ENCODE results near the gene SIX6. TPM values are rescaled to one million over a fixed set of nuclear protein-coding genes. Genes with fewer than 3 reads are reported as not detected.

Gene SIX6
- total and polyA plus RNA-seq, 4 donors = not detected

DNA sequence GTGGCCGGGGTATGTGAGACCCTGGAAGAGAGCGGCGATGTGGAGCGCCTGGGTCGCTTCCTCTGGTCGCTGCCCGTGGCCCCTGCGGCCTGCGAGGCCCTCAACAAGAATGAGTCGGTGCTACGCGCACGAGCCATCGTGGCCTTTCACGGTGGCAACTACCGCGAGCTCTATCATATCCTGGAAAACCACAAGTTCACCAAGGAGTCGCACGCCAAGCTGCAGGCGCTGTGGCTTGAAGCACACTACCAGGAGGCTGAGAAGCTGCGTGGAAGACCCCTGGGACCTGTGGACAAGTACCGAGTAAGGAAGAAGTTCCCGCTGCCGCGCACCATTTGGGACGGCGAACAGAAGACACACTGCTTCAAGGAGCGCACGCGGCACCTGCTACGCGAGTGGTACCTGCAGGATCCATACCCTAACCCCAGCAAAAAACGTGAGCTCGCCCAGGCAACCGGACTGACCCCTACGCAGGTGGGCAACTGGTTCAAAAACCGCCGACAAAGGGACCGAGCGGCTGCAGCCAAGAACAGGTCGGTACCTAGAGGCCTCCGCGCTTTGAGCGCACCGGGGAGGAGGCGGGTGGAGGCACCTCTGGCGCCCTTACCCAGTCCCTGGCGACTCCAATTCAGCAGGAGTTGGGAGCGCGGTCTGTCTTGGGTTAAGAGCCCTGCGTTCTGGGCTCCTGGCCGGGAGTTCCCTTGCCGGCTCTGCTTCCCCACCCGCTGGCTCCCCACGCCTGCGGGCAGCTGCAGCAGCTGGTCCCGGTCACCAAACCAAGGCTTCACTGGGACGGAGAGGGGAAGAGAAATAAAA is 700 bp downstream of the SIX6 start:
- no peak for TF ChIP-seq RAD21 (IDR thresholded peaks at IDR 0.05)
- TF ChIP-seq MAX (IDR thresholded peaks at IDR 0.05) = no peak
- TF ChIP-seq FOXA1 (IDR thresholded peaks at IDR 0.05) = no peak
- no peak for TF ChIP-seq NR2F2 (IDR thresholded peaks at IDR 0.05)
- no peak for TF ChIP-seq ZBTB33 (IDR thresholded peaks at IDR 0.05)
- no peak for TF ChIP-seq EGR1 (IDR thresholded peaks at IDR 0.05; ENCODE audit: low read depth in 2 of 2)
- WGBS = 5% methylated on average over 58 of the region's 58 CpGs
- no peak overlapping the region for H3K27ac ChIP-seq (ENCODE audit: low read depth in 1 of 2, low read length in 2 of 2)
- H3K27me3 ChIP-seq (ENCODE audit: control insufficient read depth in 4 of 4, insufficient read depth in 4 of 4, low read length in 3 of 4) = peaks cover 14 to 47% (median 33%) of the 10 kb centered on the region in 4 donors
- DNase-seq (ENCODE audit: low spot score) = no peak
- H3K4me1 ChIP-seq (ENCODE audit: control insufficient read depth in 4 of 4, insufficient read depth in 4 of 4, low read length in 3 of 4) = peaks cover 14 to 34% (median 18%) of the 10 kb centered on the region in 4 donors
- H3K9ac ChIP-seq (ENCODE audit: low read depth in 1 of 2, low read length in 2 of 2) = no peak overlapping the region
- H3K9me3 ChIP-seq (ENCODE audit: control insufficient read depth in 4 of 4, low read length in 3 of 4) = no peaks in the 10 kb centered on the region
- no peak overlapping the region for H3K4me3 ChIP-seq (ENCODE audit: low read depth in 1 of 3, low read length in 3 of 3)
- H3K36me3 ChIP-seq (ENCODE audit: control insufficient read depth in 4 of 4, insufficient read depth in 3 of 4, low read depth in 1 of 4, low read length in 3 of 4) = no peaks in the 10 kb centered on the region

DNA sequence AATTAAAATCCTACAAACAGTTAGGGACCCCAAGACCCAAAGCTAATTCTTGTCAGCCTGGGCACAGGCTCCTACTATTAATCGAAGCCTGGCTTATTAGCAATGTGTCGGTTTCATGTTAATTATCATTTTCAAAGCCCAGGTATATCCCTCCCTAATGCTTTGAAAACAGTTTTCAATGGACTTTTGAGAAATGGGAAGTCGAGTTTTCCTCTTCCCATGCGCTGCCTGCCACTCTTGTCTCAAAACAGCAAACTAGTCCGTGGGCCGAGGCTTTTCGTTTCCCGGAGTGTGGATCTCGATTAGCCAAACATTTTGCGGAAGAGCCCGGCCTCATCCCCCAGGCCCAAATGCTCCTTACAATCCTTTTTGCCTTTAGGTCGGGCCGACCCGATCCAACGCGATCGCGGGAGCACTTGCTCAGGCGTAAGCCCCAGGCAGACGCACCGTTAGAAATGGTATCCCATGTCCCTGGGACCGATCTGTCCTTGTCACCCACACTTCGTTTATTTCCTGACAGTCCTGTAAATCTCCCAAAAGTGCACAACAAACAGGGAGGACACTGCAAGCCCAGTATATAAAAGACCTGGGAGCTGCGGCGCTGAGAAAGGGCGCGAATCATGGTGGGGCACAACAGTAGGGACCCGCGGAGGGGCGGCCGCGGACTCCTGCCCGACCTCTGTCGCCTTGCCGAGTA is 1.5 kb downstream of the SIX6 start:
- Histone ChIP-seq H3K27ac (ENCODE audit: low read depth in 1 of 2, low read length in 2 of 2) (no peak overlapping the region), H3K9ac (ENCODE audit: low read depth in 1 of 2, low read length in 2 of 2) (no peak overlapping the region), H3K4me1 (ENCODE audit: control insufficient read depth in 4 of 4, insufficient read depth in 4 of 4, low read length in 3 of 4) (peaks cover 14 to 41% (median 22%) of the 10 kb centered on the region in 4 donors), H3K9me3 (ENCODE audit: control insufficient read depth in 4 of 4, low read length in 3 of 4) (peaks cover 0 to under 1% (median 0%) of the 10 kb centered on the region in 4 donors), H3K36me3 (ENCODE audit: control insufficient read depth in 4 of 4, insufficient read depth in 3 of 4, low read depth in 1 of 4, low read length in 3 of 4) (no peaks in the 10 kb centered on the region), H3K4me3 (ENCODE audit: low read depth in 1 of 3, low read length in 3 of 3) (no peak overlapping the region), H3K27me3 (ENCODE audit: control insufficient read depth in 4 of 4, insufficient read depth in 4 of 4, low read length in 3 of 4) (peaks cover 14 to 45% (median 36%) of the 10 kb centered on the region in 4 donors)
- TF ChIP-seq EGR1 (IDR thresholded peaks at IDR 0.05; ENCODE audit: low read depth in 2 of 2) (no peak), RAD21 (IDR thresholded peaks at IDR 0.05) (no peak), TAF1 (conservative IDR thresholded peaks at IDR 0.05) (no peak), JUND (IDR thresholded peaks at IDR 0.05) (no peak)
- WGBS = 6% methylated on average over 35 of the region's 35 CpGs
- DNase-seq (ENCODE audit: low spot score) = no peak

- Histone ChIP-seq H3K4me3 (ENCODE audit: low read depth in 1 of 3, low read length in 3 of 3) (peak overlapping the region in 1 of 3 donors; percentile 25), H3K36me3 (ENCODE audit: control insufficient read depth in 4 of 4, insufficient read depth in 3 of 4, low read depth in 1 of 4, low read length in 3 of 4) (no peaks in the 10 kb centered on the region), H3K9ac (ENCODE audit: low read depth in 1 of 2, low read length in 2 of 2) (no peak overlapping the region), H3K9me3 (ENCODE audit: control insufficient read depth in 4 of 4, low read length in 3 of 4) (peaks cover 0 to 5% (median 0%) of the 10 kb centered on the region in 4 donors), H3K27ac (ENCODE audit: low read depth in 1 of 2, low read length in 2 of 2) (no peak overlapping the region), H3K4me1 (ENCODE audit: control insufficient read depth in 4 of 4, insufficient read depth in 4 of 4, low read length in 3 of 4) (peaks cover 14 to 43% (median 24%) of the 10 kb centered on the region in 4 donors), H3K27me3 (ENCODE audit: control insufficient read depth in 4 of 4, insufficient read depth in 4 of 4, low read length in 3 of 4) (peaks cover 14 to 40% (median 37%) of the 10 kb centered on the region in 4 donors)
- no peak for DNase-seq (ENCODE audit: low spot score)
- WGBS = 6% methylated on average over 49 of the region's 49 CpGs
- TF ChIP-seq MAX (IDR thresholded peaks at IDR 0.05) (no peak), FOXA2 (IDR thresholded peaks at IDR 0.05) (no peak), RAD21 (IDR thresholded peaks at IDR 0.05) (no peak), TAF1 (conservative IDR thresholded peaks at IDR 0.05) (no peak), EGR1 (IDR thresholded peaks at IDR 0.05; ENCODE audit: low read depth in 2 of 2) (no peak), GABPA (IDR thresholded peaks at IDR 0.05 in 1 of 2, conservative IDR thresholded peaks at IDR 0.05 in 1 of 2) (no peak), SP1 (IDR thresholded peaks at IDR 0.05) (no peak), ZBTB33 (IDR thresholded peaks at IDR 0.05) (no peak), HNF4G (IDR thresholded peaks at IDR 0.05) (no peak), RXRA (IDR thresholded peaks at IDR 0.05) (no peak), JUND (IDR thresholded peaks at IDR 0.05) (no peak), YY1 (IDR thresholded peaks at IDR 0.05) (no peak)
- TF ChIP-seq, protein P1, sequence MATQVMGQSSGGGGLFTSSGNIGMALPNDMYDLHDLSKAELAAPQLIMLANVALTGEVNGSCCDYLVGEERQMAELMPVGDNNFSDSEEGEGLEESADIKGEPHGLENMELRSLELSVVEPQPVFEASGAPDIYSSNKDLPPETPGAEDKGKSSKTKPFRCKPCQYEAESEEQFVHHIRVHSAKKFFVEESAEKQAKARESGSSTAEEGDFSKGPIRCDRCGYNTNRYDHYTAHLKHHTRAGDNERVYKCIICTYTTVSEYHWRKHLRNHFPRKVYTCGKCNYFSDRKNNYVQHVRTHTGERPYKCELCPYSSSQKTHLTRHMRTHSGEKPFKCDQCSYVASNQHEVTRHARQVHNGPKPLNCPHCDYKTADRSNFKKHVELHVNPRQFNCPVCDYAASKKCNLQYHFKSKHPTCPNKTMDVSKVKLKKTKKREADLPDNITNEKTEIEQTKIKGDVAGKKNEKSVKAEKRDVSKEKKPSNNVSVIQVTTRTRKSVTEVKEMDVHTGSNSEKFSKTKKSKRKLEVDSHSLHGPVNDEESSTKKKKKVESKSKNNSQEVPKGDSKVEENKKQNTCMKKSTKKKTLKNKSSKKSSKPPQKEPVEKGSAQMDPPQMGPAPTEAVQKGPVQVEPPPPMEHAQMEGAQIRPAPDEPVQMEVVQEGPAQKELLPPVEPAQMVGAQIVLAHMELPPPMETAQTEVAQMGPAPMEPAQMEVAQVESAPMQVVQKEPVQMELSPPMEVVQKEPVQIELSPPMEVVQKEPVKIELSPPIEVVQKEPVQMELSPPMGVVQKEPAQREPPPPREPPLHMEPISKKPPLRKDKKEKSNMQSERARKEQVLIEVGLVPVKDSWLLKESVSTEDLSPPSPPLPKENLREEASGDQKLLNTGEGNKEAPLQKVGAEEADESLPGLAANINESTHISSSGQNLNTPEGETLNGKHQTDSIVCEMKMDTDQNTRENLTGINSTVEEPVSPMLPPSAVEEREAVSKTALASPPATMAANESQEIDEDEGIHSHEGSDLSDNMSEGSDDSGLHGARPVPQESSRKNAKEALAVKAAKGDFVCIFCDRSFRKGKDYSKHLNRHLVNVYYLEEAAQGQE (IDR thresholded peaks at IDR 0.05) = no peak
- TF ChIP-seq, protein P2, sequence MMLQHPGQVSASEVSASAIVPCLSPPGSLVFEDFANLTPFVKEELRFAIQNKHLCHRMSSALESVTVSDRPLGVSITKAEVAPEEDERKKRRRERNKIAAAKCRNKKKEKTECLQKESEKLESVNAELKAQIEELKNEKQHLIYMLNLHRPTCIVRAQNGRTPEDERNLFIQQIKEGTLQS (IDR thresholded peaks at IDR 0.05) = no peak
Observed at GRCh38 chr14:60510951-60511599, 2.1 kb downstream of the SIX6 start.
